A549 (cell line): ENCODE data around the gene VN1R5. TPM values are rescaled to one million over a fixed set of nuclear protein-coding genes. Genes with fewer than 3 reads are reported as not detected.

Source experiments
- ATAC-seq, 2 experiments: fragments of 200-7000 bp in 1 of 2; fragments of >200 bp in 1 of 2; cut with Nextera tagmentation in 1 of 2; cut with Tn5 transposase in 1 of 2; 3 replicates each; pipeline versions ENCODE4 v1.8.0 to v1.9.1; 2018 to 2020; ENCODE audit warnings: mild to moderate bottlenecking in 1 of 2, moderate library complexity in 1 of 2
- CTCF ChIA-PET: fragments of 300-600 bp; sonication (Branson Sonifier 250); formaldehyde crosslinking; extraction: SDS; loops from one replicate; lab custom pipeline; 2021; ENCODE audit warnings: antibody characterized with exemption, inconsistent platforms; lab: Yijun Ruan, JAX
- POLR2A ChIA-PET: fragments of 350-600 bp; formaldehyde crosslinking; extraction: SDS; loops from one replicate; lab custom pipeline; 2021; ENCODE audit warnings: antibody characterized with exemption, inconsistent platforms; lab: Yijun Ruan, JAX
- DNase-seq, 2 experiments: peaks; one replicate each; pipeline versions ENCODE4 v3.0.0 to v3.0.0-alpha.2; 2011 to 2016; ENCODE audit warnings: low read depth in 1 of 2, low spot score in 1 of 2
- FAIRE-seq: peaks from 2 replicates; lab custom pipeline; 2011; peaks lifted over from hg19 to GRCh38; lab: Jason Lieb, UNC
- H3K27ac ChIP-seq, 2 experiments: fragments of >200 bp; sonication (Bioruptor Twin); formaldehyde crosslinking; 3 replicates each; pipeline ENCODE4 v1.5.1; 2016 to 2017
- H3K4me1 ChIP-seq: fragments of >200 bp; sonication (Bioruptor Twin); formaldehyde crosslinking; 3 replicates; pipeline ENCODE4 v1.6.1; 2016
- H3K4me2 ChIP-seq: fragments of >200 bp; sonication (Bioruptor Twin); formaldehyde crosslinking; 3 replicates; pipeline ENCODE4 v1.6.1; 2016
- H3K4me3 ChIP-seq: fragments of >200 bp; sonication (Bioruptor Twin); formaldehyde crosslinking; 3 replicates; pipeline ENCODE4 v1.5.1; 2016
- H3K9me3 ChIP-seq: fragments of >200 bp; sonication (Bioruptor Twin); formaldehyde crosslinking; 3 replicates; pipeline ENCODE4 v1.6.1; 2016
- CBX8 ChIP-seq: fragments of 200-600 bp; sonication (generic); IDR thresholded peaks from 2 replicates; pipeline ENCODE4 v1.6.1; 2016
- CHD4 ChIP-seq: fragments of 200-600 bp; sonication (generic); IDR thresholded peaks from 2 replicates; pipeline ENCODE4 v1.6.1; 2016; ENCODE audit warnings: antibody characterized with exemption, mild to moderate bottlenecking, borderline replicate concordance
- EHMT2 ChIP-seq: fragments of 200-600 bp; sonication (generic); IDR thresholded peaks from 2 replicates; pipeline ENCODE4 v1.6.1; 2016; ENCODE audit warnings: antibody characterized with exemption, low read depth, mild to moderate bottlenecking, moderate library complexity
- EP300 ChIP-seq, 2 experiments: fragments of >200 bp; sonication (Bioruptor Twin); formaldehyde crosslinking; IDR thresholded peaks; 2 replicates in 1 of 2; 3 replicates in 1 of 2; pipeline ENCODE4 v1.6.1; 2016 to 2017
- ESRRA ChIP-seq: fragments of 150-350 bp; IDR thresholded peaks from 2 replicates; pipeline ENCODE4 v1.6.1; 2014; ENCODE audit warnings: mild to moderate bottlenecking, low read length, borderline replicate concordance
- HOXA7 ChIP-seq: fragments of 250-450 bp; sonication (Bioruptor Pico); IDR thresholded peaks from 2 replicates; pipeline ENCODE4 v1.5.0; 2020; ENCODE audit warnings: mild to moderate bottlenecking, moderate library complexity
- HOXB13 ChIP-seq: fragments of 250-450 bp; sonication (Bioruptor Pico); IDR thresholded peaks from 2 replicates; pipeline ENCODE4 v1.5.0; 2020; ENCODE audit warnings: low read depth, mild to moderate bottlenecking, moderate library complexity
- JUNB ChIP-seq: fragments of >200 bp; sonication (Bioruptor Twin); formaldehyde crosslinking; IDR thresholded peaks from 2 replicates; pipeline ENCODE4 v1.6.1; 2016
- KDM5A ChIP-seq: fragments of 200-600 bp; sonication (generic); IDR thresholded peaks from 2 replicates; pipeline ENCODE4 v1.6.1; 2016; ENCODE audit warnings: antibody characterized with exemption, mild to moderate bottlenecking
- MAFK ChIP-seq: fragments of 450-650 bp; IDR thresholded peaks from 2 replicates; pipeline ENCODE4 v1.6.1; 2014; ENCODE audit not compliant: partially characterized antibody
- USF2 ChIP-seq: fragments of 450-650 bp; IDR thresholded peaks from 2 replicates; pipeline ENCODE4 v1.6.1; 2014; ENCODE audit warnings: antibody characterized with exemption
- ZC3H11A ChIP-seq: fragments of 450-650 bp; IDR thresholded peaks from 2 replicates; pipeline ENCODE4 v1.6.1; 2014; ENCODE audit warnings: antibody characterized with exemption, mild to moderate bottlenecking
- ZNF302 ChIP-seq: fragments of 250-450 bp; sonication (Bioruptor Pico); IDR thresholded peaks from 2 replicates; pipeline ENCODE4 v1.9.0; 2021; ENCODE audit warnings: inconsistent platforms, mild to moderate bottlenecking, moderate library complexity
- WGBS: methylation state at CpG from one replicate; pipeline ENCODE4 v1.1.6; 2017; ENCODE audit errors: missing lambda C conversion rate; 5-methylcytosine and 5-hydroxymethylcytosine counted together
- polyA plus RNA-seq, 4 experiments: library from polyadenylated mRNA; depleted of rRNA in 3 of 4; stranded (reverse); fragments of >200 nt; fragmentation: RNase III in 1 of 4; extraction: RNeasy Plus Mini Kit Qiagen cat#74134 plus additional on column Dnase treatment in 1 of 4; gene quantifications; 2 replicates in 3 of 4; 3 replicates in 1 of 4; pipeline ENCODE4 v1.2.3, GENCODE V29; 2011 to 2017
- TF ChIP-seq, protein P1 (sequence below): IDR thresholded peaks from 2 replicates; pipeline ENCODE4 v1.6.1; 2012; ENCODE audit warnings: low read depth, borderline replicate concordance
- TF ChIP-seq, protein P2 (sequence below): fragments of 150-350 bp; IDR thresholded peaks from 2 replicates; pipeline ENCODE4 v1.6.1; 2014; ENCODE audit warnings: low read depth, mild to moderate bottlenecking, low read length

The VN1R5 gene
- polyA plus RNA-seq, 2 of the 4 experiments (the other 2 are of a cell fraction) = not detected

DNA sequence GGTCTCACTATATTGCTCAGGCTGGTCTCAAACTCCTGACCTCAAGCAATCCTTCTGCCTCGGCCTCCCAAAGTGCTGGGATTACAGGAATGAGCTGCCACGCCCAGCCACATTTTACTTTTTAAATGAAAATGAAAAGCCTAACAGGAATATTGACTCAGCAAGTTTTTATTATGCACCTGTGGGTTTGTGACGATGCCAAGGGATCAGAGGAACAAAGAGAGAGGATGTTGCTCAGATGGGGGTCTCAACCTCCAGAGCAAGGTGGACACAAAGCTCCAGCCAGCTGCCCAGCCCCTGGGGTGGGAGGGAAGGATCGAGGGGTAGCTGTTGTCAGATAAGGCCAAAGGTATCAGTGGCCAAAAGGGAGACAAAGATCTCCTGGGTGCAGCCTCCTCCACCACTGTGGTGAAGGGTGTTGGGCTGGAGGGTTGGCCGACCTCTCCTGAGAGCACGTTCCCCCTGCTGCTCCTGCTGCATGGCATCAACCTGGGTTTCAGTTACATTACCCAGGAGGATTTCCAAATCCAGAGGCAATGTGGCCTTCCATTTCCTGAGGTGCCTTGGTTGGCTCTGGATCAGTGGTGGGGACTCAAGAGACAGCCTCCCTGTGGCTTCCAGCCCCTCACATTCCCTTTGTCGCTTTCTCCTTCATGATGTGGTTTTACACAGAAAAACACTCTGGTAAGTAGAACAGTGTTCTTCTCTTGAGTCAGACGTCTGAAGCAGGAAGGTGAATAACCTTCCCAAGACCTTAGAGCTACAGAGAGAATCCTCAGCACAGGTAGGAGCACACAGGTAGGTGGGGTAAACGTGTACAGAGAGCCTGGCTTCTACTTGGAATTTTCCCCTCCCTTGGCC is 41.6 kb downstream of the VN1R5 start:
- H3K4me3 ChIP-seq = no peak overlapping the region
- ChIA-PET POLR2A (interaction anchor here (0.6 kb wide), 1 partner anchor 22 kb away, joined by 4 read pairs; no protein-coding TSS in a partner anchor), CTCF (no interaction called here)
- H3K4me2 ChIP-seq = no peak overlapping the region
- 83% methylated on average over 9 of the region's 9 CpGs for WGBS
- peaks cover 14% of the 10 kb centered on the region; the same call in 1 of the 3 replicates for H3K9me3 ChIP-seq
- FAIRE-seq (no peak), ATAC-seq (no peak), DNase-seq (no peak)
- H3K4me1 ChIP-seq = no peaks in the 10 kb centered on the region
- TF ChIP-seq USF2 (no peak), CHD4 (no peak)
- TF ChIP-seq, protein P1, sequence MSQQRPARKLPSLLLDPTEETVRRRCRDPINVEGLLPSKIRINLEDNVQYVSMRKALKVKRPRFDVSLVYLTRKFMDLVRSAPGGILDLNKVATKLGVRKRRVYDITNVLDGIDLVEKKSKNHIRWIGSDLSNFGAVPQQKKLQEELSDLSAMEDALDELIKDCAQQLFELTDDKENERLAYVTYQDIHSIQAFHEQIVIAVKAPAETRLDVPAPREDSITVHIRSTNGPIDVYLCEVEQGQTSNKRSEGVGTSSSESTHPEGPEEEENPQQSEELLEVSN = no peak
- TF ChIP-seq, protein P2, sequence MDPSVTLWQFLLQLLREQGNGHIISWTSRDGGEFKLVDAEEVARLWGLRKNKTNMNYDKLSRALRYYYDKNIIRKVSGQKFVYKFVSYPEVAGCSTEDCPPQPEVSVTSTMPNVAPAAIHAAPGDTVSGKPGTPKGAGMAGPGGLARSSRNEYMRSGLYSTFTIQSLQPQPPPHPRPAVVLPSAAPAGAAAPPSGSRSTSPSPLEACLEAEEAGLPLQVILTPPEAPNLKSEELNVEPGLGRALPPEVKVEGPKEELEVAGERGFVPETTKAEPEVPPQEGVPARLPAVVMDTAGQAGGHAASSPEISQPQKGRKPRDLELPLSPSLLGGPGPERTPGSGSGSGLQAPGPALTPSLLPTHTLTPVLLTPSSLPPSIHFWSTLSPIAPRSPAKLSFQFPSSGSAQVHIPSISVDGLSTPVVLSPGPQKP = no peak
- H3K27ac ChIP-seq = no peak overlapping the region

GRCh38 chr1:247298124-247298481 is 42.2 kb downstream of the VN1R5 start:
- Histone ChIP-seq H3K4me1 (no peaks in the 10 kb centered on the region), H3K27ac (no peak overlapping the region), H3K4me2 (no peak overlapping the region), H3K4me3 (no peak overlapping the region), H3K9me3 (peaks cover 14% of the 10 kb centered on the region; the same call in 1 of the 3 replicates)
- ATAC-seq (no peak), DNase-seq (no peak), FAIRE-seq (no peak)
- POLR2A ChIA-PET = interaction anchor here (0.6 kb wide), 1 partner anchor 23 kb away, joined by 4 read pairs; no protein-coding TSS in a partner anchor
- 86% methylated on average over 6 of the region's 6 CpGs for WGBS
- TF ChIP-seq CBX8 = no peak
- TF ChIP-seq, all 56 proteins: peak for 0
- CTCF ChIA-PET = no interaction called here

DNA sequence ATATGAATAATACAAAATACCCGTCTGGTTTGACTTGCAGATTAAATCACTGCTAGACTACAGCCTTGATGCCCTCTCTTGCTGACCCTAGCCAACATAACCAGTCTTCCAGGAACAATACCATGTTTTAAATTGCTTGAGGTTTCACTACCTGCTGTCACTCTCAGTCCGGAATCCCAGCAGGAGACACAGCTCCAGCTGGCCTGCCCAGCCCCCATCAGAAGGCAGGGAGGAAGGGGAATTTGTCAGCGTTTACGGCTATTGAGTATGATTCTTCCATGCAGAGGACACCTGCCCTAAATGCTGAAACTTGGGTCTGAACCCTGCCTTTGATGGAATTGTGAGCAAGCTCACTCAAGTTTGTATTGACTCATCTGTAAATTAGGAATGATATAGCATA is 42.8 kb downstream of the VN1R5 start:
- 82% methylated on average over 4 of the region's 4 CpGs for WGBS
- no peak for DNase-seq
- no peak for ATAC-seq
- CTCF ChIA-PET = no interaction called here
- FAIRE-seq = no peak
- TF ChIP-seq EHMT2 (no peak), ZNF302 (CRISPR knock-in tag) (no peak), MAFK (no peak), ESRRA (no peak), EP300 (IDR thresholded peaks at IDR 0.05) (no peak)
- peaks cover 14% of the 10 kb centered on the region; the same call in 1 of the 3 replicates for H3K9me3 ChIP-seq
- POLR2A ChIA-PET = no interaction called here
- no peak overlapping the region for H3K4me2 ChIP-seq
- H3K4me1 ChIP-seq = no peaks in the 10 kb centered on the region
- H3K27ac ChIP-seq = no peak overlapping the region
- H3K4me3 ChIP-seq = no peak overlapping the region

GRCh38 chr1:247299723-247300381 is 44.0 kb downstream of the VN1R5 start:
- H3K9me3 ChIP-seq = peaks cover 14% of the 10 kb centered on the region; the same call in 1 of the 3 replicates
- CTCF ChIA-PET = no interaction called here
- H3K4me1 ChIP-seq = no peaks in the 10 kb centered on the region
- no peak overlapping the region for H3K27ac ChIP-seq
- no peak overlapping the region for H3K4me2 ChIP-seq
- no peak for ATAC-seq
- TF ChIP-seq JUNB = no peak
- no peak for TF ChIP-seq KDM5A
- no peak for TF ChIP-seq USF2
- TF ChIP-seq HOXB13 (CRISPR knock-in tag) = no peak
- TF ChIP-seq HOXA7 = no peak
- no peak for TF ChIP-seq ZC3H11A
- TF ChIP-seq, all 56 proteins: peak for 0
- no peak overlapping the region for H3K4me3 ChIP-seq
- DNase-seq (no peak), FAIRE-seq (no peak)
- 93% methylated on average over 10 of the region's 12 CpGs for WGBS
- POLR2A ChIA-PET = no interaction called here
